ENCODE data around the gene INPP4A.

INPP4A gene

DNA sequence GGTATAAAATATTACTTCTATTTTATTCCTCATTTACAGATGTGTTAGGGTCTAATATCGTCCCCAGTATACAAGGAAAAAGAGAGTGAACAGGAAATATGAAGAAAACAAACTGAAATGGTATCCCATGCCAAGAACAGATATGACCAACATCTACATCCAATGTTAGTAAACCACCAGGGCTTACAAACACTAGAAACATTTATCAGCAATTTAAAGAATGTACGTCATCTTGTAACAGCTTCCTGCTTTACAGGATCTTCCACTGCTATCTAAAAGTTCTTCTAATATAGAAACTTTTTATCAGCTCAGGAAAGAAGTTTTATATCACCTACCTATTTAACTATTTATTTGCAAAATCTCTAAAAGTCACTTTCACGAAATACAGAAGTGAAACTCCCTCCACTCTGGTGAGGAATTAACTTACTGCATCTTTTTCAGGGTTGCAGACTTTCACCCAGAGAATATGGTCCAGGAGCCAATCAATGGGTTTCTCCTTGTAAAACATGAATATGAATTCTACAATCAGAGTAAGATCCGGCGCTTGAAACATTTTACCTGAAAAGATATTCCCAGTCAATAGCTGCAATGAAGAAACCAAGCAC is 198.9 kb downstream of the INPP4A start:
- no peak for DNase-seq (ENCODE audit: low read depth)
